B cell (primary cell): ENCODE results near the gene RNF19B. TPM values are rescaled to one million over a fixed set of nuclear protein-coding genes. Genes with fewer than 3 reads are reported as not detected.
"Not testable (repeated sequence)": the region's sequence is repeated elsewhere in the genome, so short reads cannot be mapped to it uniquely, and the experiment has no call there.

Source experiments
- ATAC-seq: fragments of 200-7000 bp; cut with Tn5 transposase; one replicate; pipeline ENCODE4 v1.10.0; 2021; ENCODE audit warnings: low read depth, mild to moderate bottlenecking, moderate number of reproducible peaks, moderate library complexity
- CTCF ChIA-PET: fragments of 350-600 bp; sonication (Branson Sonifier 250); formaldehyde crosslinking; loops from one replicate; lab custom pipeline; 2021; ENCODE audit warnings: antibody characterized with exemption, inconsistent platforms; lab: Charles Lee
- POLR2A ChIA-PET: fragments of 350-600 bp; sonication (Branson Sonifier 250); formaldehyde crosslinking; loops from one replicate; lab custom pipeline; 2021; ENCODE audit warnings: antibody characterized with exemption; lab: Charles Lee
- DNase-seq: peaks from one replicate; pipeline ENCODE4 v3.0.0; 2013
- H2AFZ ChIP-seq: 2 replicates; pipeline ENCODE4 v1.6.1; 2012; ENCODE audit warnings: mild to moderate bottlenecking, low read depth, low read length; ENCODE audit not compliant: insufficient read depth, poor library complexity, severe bottlenecking
- H3K27ac ChIP-seq, 2 donors: 1 replicate in 1 of 2; 2 replicates in 1 of 2; pipeline ENCODE4 v1.5.1; 2012 to 2013; ENCODE audit warnings: low read length in 2 of 2, mild to moderate bottlenecking in 2 of 2, moderate library complexity in 1 of 2
- H3K27me3 ChIP-seq, 4 experiments: fragments of 200-600 bp in 1 of 4; sonication (generic) in 1 of 4; replicated peaks in 1 of 4; 1 replicate in 2 of 4; 2 replicates in 2 of 4; pipeline versions ENCODE4 v1.6.1 to v1.7.0; 2013 to 2016; ENCODE audit warnings: low read length in 3 of 4, mild to moderate bottlenecking in 2 of 4, mixed read lengths in 1 of 4, moderate library complexity in 1 of 4; ENCODE audit not compliant: insufficient read depth in 4 of 4, control insufficient read depth in 3 of 4; ENCODE audit errors: control extremely low read depth in 1 of 4
- H3K36me3 ChIP-seq, 2 experiments: replicated peaks in 1 of 2; 1 replicate in 1 of 2; 2 replicates in 1 of 2; pipeline versions ENCODE4 v1.6.1 to v1.7.1; 2013; ENCODE audit warnings: low read length in 1 of 2; ENCODE audit not compliant: insufficient read depth in 2 of 2, control insufficient read depth in 1 of 2; ENCODE audit errors: control extremely low read depth in 1 of 2, extremely low read depth in 1 of 2
- H3K4me1 ChIP-seq, 2 donors: fragments of 200-600 bp in 1 of 2; sonication (generic) in 1 of 2; 1 replicate in 1 of 2; 2 replicates in 1 of 2; pipeline versions ENCODE4 v1.5.1 to v1.6.1; 2013 to 2017; ENCODE audit warnings: low read length in 2 of 2; ENCODE audit not compliant: control insufficient read depth in 2 of 2, insufficient read depth in 2 of 2
- H3K4me2 ChIP-seq: replicated peaks from 2 replicates; pipeline ENCODE3; 2012; ENCODE audit warnings: mild to moderate bottlenecking, low read depth, low read length; ENCODE audit not compliant: poor library complexity, severe bottlenecking
- H3K4me3 ChIP-seq, 5 experiments: fragments of 200-600 bp in 1 of 5; sonication (generic) in 1 of 5; 1 replicate in 3 of 5; 2 replicates in 2 of 5; pipeline versions ENCODE4 v1.5.1 to v1.7.0; 2011 to 2016; ENCODE audit warnings: low read length in 4 of 5, mild to moderate bottlenecking in 4 of 5, low read depth in 2 of 5, control low read depth in 1 of 5, moderate library complexity in 1 of 5; ENCODE audit not compliant: insufficient read depth in 1 of 5; ENCODE audit errors: control extremely low read depth in 1 of 5, extremely low read depth in 1 of 5
- H3K79me2 ChIP-seq: fragments of 200-600 bp; sonication (generic); one replicate; pipeline ENCODE4 v1.6.0; 2016; ENCODE audit warnings: low read length; ENCODE audit not compliant: control insufficient read depth, insufficient read depth
- H3K9ac ChIP-seq: fragments of 200-600 bp; sonication (generic); 2 replicates; pipeline ENCODE4 v1.6.1; 2017; ENCODE audit warnings: mild to moderate bottlenecking, low read length, moderate library complexity
- H3K9me3 ChIP-seq, 3 donors: one replicate each; pipeline versions ENCODE4 v1.6.1 to v1.7.1; 2013; ENCODE audit warnings: low read length in 2 of 3; ENCODE audit not compliant: control insufficient read depth in 2 of 3, insufficient read depth in 1 of 3; ENCODE audit errors: control extremely low read depth in 1 of 3
- H4K20me1 ChIP-seq: 2 replicates; pipeline ENCODE4 v1.6.0; 2012; ENCODE audit warnings: mild to moderate bottlenecking, low read length; ENCODE audit not compliant: insufficient read depth, control insufficient read depth, poor library complexity, severe bottlenecking
- H3K27ac Mint-ChIP-seq: one replicate; pipeline ENCODE4 v1.8.0; 2021; ENCODE audit warnings: mixed read lengths
- H3K27me3 Mint-ChIP-seq: one replicate; pipeline ENCODE4 v1.8.0; 2021; ENCODE audit warnings: mixed read lengths
- H3K4me1 Mint-ChIP-seq: one replicate; pipeline ENCODE4 v1.8.0; 2021; ENCODE audit warnings: mixed read lengths
- H3K4me3 Mint-ChIP-seq: one replicate; pipeline ENCODE4 v1.8.0; 2021; ENCODE audit warnings: mixed read lengths
- H3K9me3 Mint-ChIP-seq: one replicate; pipeline ENCODE4 v1.8.0; 2022; ENCODE audit warnings: mixed read lengths; ENCODE audit not compliant: insufficient read depth
- CTCF ChIP-seq: fragments of 200-600 bp; IDR thresholded peaks from one replicate; pipeline ENCODE4 v1.8.0; 2022; ENCODE audit warnings: antibody characterized with exemption, mild to moderate bottlenecking
- EZH2 ChIP-seq: IDR thresholded peaks from 2 replicates; pipeline ENCODE4 v1.6.1; 2012; ENCODE audit warnings: borderline replicate concordance, low read depth, mild to moderate bottlenecking, moderate library complexity, low read length; ENCODE audit not compliant: insufficient read depth, poor library complexity, severe bottlenecking
- WGBS: methylation state at CpG from one replicate; pipeline ENCODE4 v1.1.5; 2013; ENCODE audit warnings: missing lambda C conversion rate; ENCODE audit not compliant: insufficient coverage; 5-methylcytosine and 5-hydroxymethylcytosine counted together
- intact Hi-C: fragments of 100-400 bp; cut with micrococcal nuclease; formaldehyde crosslinking; loops from one replicate; pipeline ENCODE4 v1.10.0; 2022
- polyA plus RNA-seq: library from polyadenylated mRNA; depleted of rRNA; stranded (reverse); fragments of >200 nt; gene quantifications from 2 replicates; pipeline ENCODE4 v1.2.3, GENCODE V29; 2012
- total RNA-seq, 2 donors: library from RNA; stranded (reverse); fragments of 120-200 nt in 1 of 2; gene quantifications; 1 replicate in 1 of 2; 2 replicates in 1 of 2; pipeline versions ENCODE4 v1.2.3 to v1.2.4, GENCODE V29; 2013 to 2022

The RNF19B gene
- total and polyA plus RNA-seq, 2 donors (not counting 1 experiment from before 2014, with no cell fraction given) = 29.9 to 40.3 TPM

- Mint-ChIP-seq H3K27ac (no peak overlapping the region), H3K27me3 (peaks cover 24% of the 10 kb centered on the region), H3K9me3 (no peaks in the 10 kb centered on the region), H3K4me1 (no peaks in the 10 kb centered on the region), H3K4me3 (no peak overlapping the region)
- H3K79me2 ChIP-seq = no peaks in the 10 kb centered on the region
- no peak overlapping the region for H3K4me3 ChIP-seq
- H3K4me2 ChIP-seq = no peak overlapping the region
- no peaks in the 10 kb centered on the region for H4K20me1 ChIP-seq
- WGBS = 43% methylated on average over 4 of the region's 4 CpGs
- intact Hi-C loops = no loop called here
- CTCF ChIA-PET = interaction anchor here (1.8 kb wide), 1 partner anchor 9 kb away, joined by 7 read pairs; no protein-coding TSS in a partner anchor
- POLR2A ChIA-PET = interaction anchor here (0.7 kb wide), 1 partner anchor 13 kb away, joined by 4 read pairs; no protein-coding TSS in a partner anchor
- H3K36me3 ChIP-seq = no peaks in the 10 kb centered on the region
- H2AFZ ChIP-seq = no peak overlapping the region
- H3K9me3 ChIP-seq = peaks cover 0 to 1% (median 0%) of the 10 kb centered on the region in 3 donors
- no peak for TF ChIP-seq CTCF
- no peaks in the 10 kb centered on the region for H3K4me1 ChIP-seq
- H3K27ac ChIP-seq = no peak overlapping the region
- H3K27me3 ChIP-seq = peaks cover 0 to 8% (median 3%) of the 10 kb centered on the region in 4 experiments
- no peak overlapping the region for H3K9ac ChIP-seq
- DNase-seq (no peak), ATAC-seq (no peak)
These were observed 57.2 kb downstream of the RNF19B start for GRCh38 chr1:32907435-32907834.

DNA sequence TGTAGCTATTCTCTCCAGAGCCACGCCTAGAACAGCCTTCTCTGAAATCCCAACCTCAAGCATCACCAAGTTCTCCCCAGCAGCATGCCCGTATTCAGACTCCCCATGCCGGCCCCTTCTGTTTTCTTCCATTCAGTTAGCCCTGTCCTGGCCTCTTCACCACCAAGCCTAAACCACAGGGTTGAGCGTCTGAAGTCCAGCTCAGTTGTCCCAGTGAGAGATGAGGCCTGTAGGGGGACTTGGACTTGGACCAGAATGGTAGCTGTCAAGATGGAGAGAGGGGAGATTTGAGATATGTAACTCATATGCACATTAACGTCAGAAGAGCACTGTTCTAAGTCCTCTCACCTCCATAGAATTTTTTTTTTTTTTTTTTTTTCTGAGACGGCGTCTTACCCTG lies 58.0 kb downstream of the RNF19B start:
- Mint-ChIP-seq H3K4me3 (no peak overlapping the region), H3K27me3 (peaks cover 29% of the 10 kb centered on the region), H3K27ac (no peak overlapping the region), H3K4me1 (peaks cover 4% of the 10 kb centered on the region), H3K9me3 (no peaks in the 10 kb centered on the region)
- H3K9ac ChIP-seq = no peak overlapping the region
- no peak overlapping the region for H3K4me3 ChIP-seq
- H2AFZ ChIP-seq = no peak overlapping the region
- no peak for DNase-seq
- H3K27me3 ChIP-seq = peaks cover 0 to 16% (median 6%) of the 10 kb centered on the region in 4 experiments
- H4K20me1 ChIP-seq = no peaks in the 10 kb centered on the region
- no peak for ATAC-seq
- POLR2A ChIA-PET = interaction anchor here (0.7 kb wide), 2 partner anchors 14 to 137 kb away, joined by 4 to 10 read pairs; no protein-coding TSS in a partner anchor
- intact Hi-C loops = no loop called here
- H3K27ac ChIP-seq = no peak overlapping the region
- CTCF ChIA-PET = interaction anchor here (0.7 to 0.8 kb wide), 2 partner anchors 14 to 121 kb away, joined by 4 read pairs; no protein-coding TSS in a partner anchor
- peaks cover under 1 to 1% of the 10 kb centered on the region in 2 donors for H3K4me1 ChIP-seq
- no peak overlapping the region for H3K4me2 ChIP-seq
- 85% methylated on average over 3 of the region's 7 CpGs for WGBS
- no peaks in the 10 kb centered on the region for H3K79me2 ChIP-seq
- no peak for TF ChIP-seq CTCF
- no peak for TF ChIP-seq EZH2
- H3K36me3 ChIP-seq = no peaks in the 10 kb centered on the region
- H3K9me3 ChIP-seq = peaks cover 0 to 2% (median 1%) of the 10 kb centered on the region in 3 donors

- DNase-seq, intact Hi-C loops, H3K9ac ChIP-seq, H3K4me3 Mint-ChIP-seq, H3K36me3 ChIP-seq, H3K4me3 ChIP-seq, H3K4me2 ChIP-seq, H3K27ac ChIP-seq, H3K9me3 Mint-ChIP-seq, H3K4me1 Mint-ChIP-seq, H3K4me1 ChIP-seq, H3K79me2 ChIP-seq, H4K20me1 ChIP-seq, H3K27ac Mint-ChIP-seq, H3K9me3 ChIP-seq, H2AFZ ChIP-seq, POLR2A ChIA-PET, ATAC-seq: not testable (repeated sequence)
- H3K27me3 Mint-ChIP-seq = peaks cover 34% of the 10 kb centered on the region
- WGBS = 80% methylated on average over 9 of the region's 10 CpGs
- H3K27me3 ChIP-seq = peaks cover 0 to 24% (median 10%) of the 10 kb centered on the region in 4 experiments
- CTCF ChIA-PET = interaction anchor here (1.3 to 1.6 kb wide), 2 partner anchors 13 to 93 kb away, joined by 3 read pairs; no protein-coding TSS in a partner anchor
These were observed 59.0 kb downstream of the RNF19B start for GRCh38 chr1:32905588-32905987.
